ENCODE measurements around the gene NXPE4.
"Not testable (repeated sequence)": the region's sequence is repeated elsewhere in the genome, so short reads cannot be mapped to it uniquely, and the experiment has no call there.

Gene NXPE4

GRCh38 chr11:114609429-114609828 is 13.8 kb upstream of the NXPE4 start:
- ChIA-PET POLR2A (ENCODE audit: low non-redundant PET) (no interaction called here), CTCF (no interaction called here)
- no peak for TF ChIP-seq CTCF (conservative IDR thresholded peaks at IDR 0.05; ENCODE audit: low read depth)
- DNase-seq (ENCODE audit: low spot score): no peak
- H3K27ac ChIP-seq: no peak overlapping the region

GRCh38 chr11:114608605-114609004 is 13.0 kb upstream of the NXPE4 start:
- DNase-seq (ENCODE audit: low spot score); POLR2A ChIA-PET (ENCODE audit: low non-redundant PET); H3K27ac ChIP-seq; CTCF ChIA-PET: not testable (repeated sequence)

- H3K27ac ChIP-seq: no peak overlapping the region
- CTCF ChIA-PET: no interaction called here
- no peak for TF ChIP-seq CTCF (conservative IDR thresholded peaks at IDR 0.05; ENCODE audit: low read depth)
- POLR2A ChIA-PET (ENCODE audit: low non-redundant PET): no interaction called here
- no peak for DNase-seq (ENCODE audit: low spot score)
Measured at GRCh38 chr11:114607753-114608459, 12.3 kb upstream of the NXPE4 start.

GRCh38 chr11:114606802-114607075 is 11.2 kb upstream of the NXPE4 start:
- DNase-seq (ENCODE audit: low spot score); POLR2A ChIA-PET (ENCODE audit: low non-redundant PET); CTCF ChIA-PET; H3K27ac ChIP-seq: not testable (repeated sequence)

GRCh38 chr11:114606003-114606801 is 10.6 kb upstream of the NXPE4 start:
- no peak for DNase-seq (ENCODE audit: low spot score)
- no peak overlapping the region for H3K27ac ChIP-seq
- no peak for TF ChIP-seq CTCF (conservative IDR thresholded peaks at IDR 0.05; ENCODE audit: low read depth)
- CTCF ChIA-PET: no interaction called here
- POLR2A ChIA-PET (ENCODE audit: low non-redundant PET): no interaction called here

GRCh38 chr11:114605370-114605769 is 9.8 kb upstream of the NXPE4 start:
- no peak for DNase-seq (ENCODE audit: low spot score)
- ChIA-PET CTCF (no interaction called here), POLR2A (ENCODE audit: low non-redundant PET) (no interaction called here)
- H3K27ac ChIP-seq: no peak overlapping the region
- no peak for TF ChIP-seq CTCF (conservative IDR thresholded peaks at IDR 0.05; ENCODE audit: low read depth)

- POLR2A ChIA-PET (ENCODE audit: low non-redundant PET): no interaction called here
- CTCF ChIA-PET: no interaction called here
- no peak for TF ChIP-seq CTCF (conservative IDR thresholded peaks at IDR 0.05; ENCODE audit: low read depth)
- H3K27ac ChIP-seq: no peak overlapping the region
- DNase-seq (ENCODE audit: low spot score): no peak
Measured at GRCh38 chr11:114604886-114605285, 9.3 kb upstream of the NXPE4 start.

Data from RWPE1 (cell line).